ENCODE results near the gene BORCS6. TPM values are rescaled to one million over a fixed set of nuclear protein-coding genes. Genes with fewer than 3 reads are reported as not detected.

Gene BORCS6
- total and polyA plus RNA-seq, 9 of the 15 experiments (the other 6 are each of a cell fraction or from before 2014, with no cell fraction given), result 0.01 to 7.4 (median 2.3) TPM

DNA sequence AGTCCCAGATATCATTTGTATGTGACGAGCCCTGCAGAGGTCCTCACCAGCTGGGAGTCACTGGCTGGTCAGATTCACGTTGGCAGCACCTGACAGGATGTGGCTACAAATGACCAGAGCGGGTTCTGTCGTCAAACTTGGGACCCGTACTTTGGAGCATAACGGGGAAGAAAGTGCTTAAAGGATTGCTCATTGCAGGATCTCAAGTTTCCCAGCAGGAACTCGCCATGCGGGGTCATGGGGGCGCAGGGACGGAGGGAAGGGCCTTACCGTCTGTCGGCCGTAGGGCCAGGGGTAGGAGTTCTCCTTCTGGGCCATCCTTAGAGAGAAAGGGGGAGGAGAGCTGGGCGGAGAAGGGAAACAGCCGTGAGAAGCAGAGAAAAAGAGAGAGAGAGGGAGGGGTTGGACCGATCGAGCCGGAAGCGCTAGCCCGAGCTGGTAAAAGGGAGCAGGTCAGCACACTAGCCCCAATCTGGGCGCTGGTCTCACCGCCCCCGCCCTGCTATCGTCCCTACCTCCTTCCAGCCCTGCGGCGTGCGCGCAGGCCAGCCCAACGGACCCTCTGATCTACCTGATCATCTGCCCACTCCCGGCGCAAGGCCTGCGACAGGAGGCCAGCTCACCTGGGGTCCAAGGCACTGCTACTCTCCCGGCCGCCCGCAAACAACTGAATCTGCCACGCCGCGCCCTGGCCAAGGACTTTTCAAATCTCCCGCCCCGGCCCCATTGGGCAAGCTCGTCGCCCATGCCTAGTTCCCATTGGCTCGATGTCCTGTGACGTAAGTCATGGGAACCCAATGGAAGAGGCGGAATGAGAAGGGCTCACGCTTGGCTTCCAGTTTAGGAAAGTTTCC, 20.2 kb upstream of the BORCS6 start, which contains the start of gene AURKB (continued):
- no peak for TF ChIP-seq ZNF644 (tag; IDR thresholded peaks at IDR 0.05; ENCODE audit: low read depth)
- no peak for TF ChIP-seq ETS2 (tag; IDR thresholded peaks at IDR 0.05; ENCODE audit: borderline replicate concordance, poor library complexity, severe bottlenecking)
- peak; percentile 86 for TF ChIP-seq POLR2B (IDR thresholded peaks at IDR 0.05; ENCODE audit: low read depth, partially characterized antibody)
- TF ChIP-seq TBP (optimal IDR thresholded peaks at IDR 0.05; ENCODE audit: low read depth, low read length), result peak; percentile 87
- TF ChIP-seq, protein P1, sequence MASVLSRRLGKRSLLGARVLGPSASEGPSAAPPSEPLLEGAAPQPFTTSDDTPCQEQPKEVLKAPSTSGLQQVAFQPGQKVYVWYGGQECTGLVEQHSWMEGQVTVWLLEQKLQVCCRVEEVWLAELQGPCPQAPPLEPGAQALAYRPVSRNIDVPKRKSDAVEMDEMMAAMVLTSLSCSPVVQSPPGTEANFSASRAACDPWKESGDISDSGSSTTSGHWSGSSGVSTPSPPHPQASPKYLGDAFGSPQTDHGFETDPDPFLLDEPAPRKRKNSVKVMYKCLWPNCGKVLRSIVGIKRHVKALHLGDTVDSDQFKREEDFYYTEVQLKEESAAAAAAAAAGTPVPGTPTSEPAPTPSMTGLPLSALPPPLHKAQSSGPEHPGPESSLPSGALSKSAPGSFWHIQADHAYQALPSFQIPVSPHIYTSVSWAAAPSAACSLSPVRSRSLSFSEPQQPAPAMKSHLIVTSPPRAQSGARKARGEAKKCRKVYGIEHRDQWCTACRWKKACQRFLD (CRISPR knock-in tag; IDR thresholded peaks at IDR 0.05), result no peak
- TF ChIP-seq TCF7L2 (IDR thresholded peaks at IDR 0.05; ENCODE audit: low read depth, low read length), result no peak
- TF ChIP-seq YY1 (IDR thresholded peaks at IDR 0.05; ENCODE audit: borderline replicate concordance in 1 of 3, control insufficient read depth in 1 of 3, extremely low read depth in 1 of 3, insufficient read depth in 3 of 3, insufficient read length in 1 of 3, insufficient replicate concordance in 2 of 3, low read depth in 1 of 3, low read length in 2 of 3), result no peak
- TF ChIP-seq, protein P2, sequence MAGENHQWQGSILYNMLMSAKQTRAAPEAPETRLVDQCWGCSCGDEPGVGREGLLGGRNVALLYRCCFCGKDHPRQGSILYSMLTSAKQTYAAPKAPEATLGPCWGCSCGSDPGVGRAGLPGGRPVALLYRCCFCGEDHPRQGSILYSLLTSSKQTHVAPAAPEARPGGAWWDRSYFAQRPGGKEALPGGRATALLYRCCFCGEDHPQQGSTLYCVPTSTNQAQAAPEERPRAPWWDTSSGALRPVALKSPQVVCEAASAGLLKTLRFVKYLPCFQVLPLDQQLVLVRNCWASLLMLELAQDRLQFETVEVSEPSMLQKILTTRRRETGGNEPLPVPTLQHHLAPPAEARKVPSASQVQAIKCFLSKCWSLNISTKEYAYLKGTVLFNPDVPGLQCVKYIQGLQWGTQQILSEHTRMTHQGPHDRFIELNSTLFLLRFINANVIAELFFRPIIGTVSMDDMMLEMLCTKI (IDR thresholded peaks at IDR 0.05; ENCODE audit: partially characterized antibody), result no peak
- no peak for TF ChIP-seq PTRF (tag; IDR thresholded peaks at IDR 0.05)
- no peak for TF ChIP-seq SRSF3 (IDR thresholded peaks at IDR 0.05; ENCODE audit: insufficient read depth, low read length)
- TF ChIP-seq, protein P3, sequence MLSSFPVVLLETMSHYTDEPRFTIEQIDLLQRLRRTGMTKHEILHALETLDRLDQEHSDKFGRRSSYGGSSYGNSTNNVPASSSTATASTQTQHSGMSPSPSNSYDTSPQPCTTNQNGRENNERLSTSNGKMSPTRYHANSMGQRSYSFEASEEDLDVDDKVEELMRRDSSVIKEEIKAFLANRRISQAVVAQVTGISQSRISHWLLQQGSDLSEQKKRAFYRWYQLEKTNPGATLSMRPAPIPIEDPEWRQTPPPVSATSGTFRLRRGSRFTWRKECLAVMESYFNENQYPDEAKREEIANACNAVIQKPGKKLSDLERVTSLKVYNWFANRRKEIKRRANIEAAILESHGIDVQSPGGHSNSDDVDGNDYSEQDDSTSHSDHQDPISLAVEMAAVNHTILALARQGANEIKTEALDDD (IDR thresholded peaks at IDR 0.05), result no peak
- TF ChIP-seq ZNF77 (CRISPR knock-in tag; IDR thresholded peaks at IDR 0.05), result no peak
- no peak for TF ChIP-seq ZNF212 (CRISPR knock-in tag; IDR thresholded peaks at IDR 0.05)
- TF ChIP-seq, protein P4, sequence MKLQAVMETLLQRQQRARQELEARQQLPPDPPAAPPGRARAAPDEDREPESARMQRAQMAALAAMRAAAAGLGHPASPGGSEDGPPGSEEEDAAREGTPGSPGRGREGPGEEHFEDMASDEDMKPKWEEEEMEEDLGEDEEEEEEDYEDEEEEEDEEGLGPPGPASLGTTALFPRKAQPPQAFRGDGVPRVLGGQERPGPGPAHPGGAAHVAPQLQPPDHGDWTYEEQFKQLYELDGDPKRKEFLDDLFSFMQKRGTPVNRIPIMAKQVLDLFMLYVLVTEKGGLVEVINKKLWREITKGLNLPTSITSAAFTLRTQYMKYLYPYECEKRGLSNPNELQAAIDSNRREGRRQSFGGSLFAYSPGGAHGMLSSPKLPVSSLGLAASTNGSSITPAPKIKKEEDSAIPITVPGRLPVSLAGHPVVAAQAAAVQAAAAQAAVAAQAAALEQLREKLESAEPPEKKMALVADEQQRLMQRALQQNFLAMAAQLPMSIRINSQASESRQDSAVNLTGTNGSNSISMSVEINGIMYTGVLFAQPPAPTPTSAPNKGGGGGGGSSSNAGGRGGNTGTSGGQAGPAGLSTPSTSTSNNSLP (IDR thresholded peaks at IDR 0.05; ENCODE audit: borderline replicate concordance, low read depth, low read length), result no peak
- peak; percentile 72; the same call in 1 of the 2 replicates for TF ChIP-seq KLF6 (CRISPR knock-in tag; IDR thresholded peaks at IDR 0.05; ENCODE audit: borderline replicate concordance)
- no peak for TF ChIP-seq SMARCE1 (IDR thresholded peaks at IDR 0.05)
- no peak for TF ChIP-seq TSC22D4 (tag; IDR thresholded peaks at IDR 0.05)
- TF ChIP-seq, protein P5, sequence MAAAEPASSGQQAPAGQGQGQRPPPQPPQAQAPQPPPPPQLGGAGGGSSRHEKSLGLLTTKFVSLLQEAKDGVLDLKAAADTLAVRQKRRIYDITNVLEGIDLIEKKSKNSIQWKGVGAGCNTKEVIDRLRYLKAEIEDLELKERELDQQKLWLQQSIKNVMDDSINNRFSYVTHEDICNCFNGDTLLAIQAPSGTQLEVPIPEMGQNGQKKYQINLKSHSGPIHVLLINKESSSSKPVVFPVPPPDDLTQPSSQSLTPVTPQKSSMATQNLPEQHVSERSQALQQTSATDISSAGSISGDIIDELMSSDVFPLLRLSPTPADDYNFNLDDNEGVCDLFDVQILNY (CRISPR knock-in tag; IDR thresholded peaks at IDR 0.05), result peak; percentile 63; the same call in 1 of the 2 replicates
